HL-60/S4 treated with retinoic acid at 250 ng/mL for 4 days and 3 days (cell line): ENCODE data around the gene PARD3B.
"Not testable (repeated sequence)": the region's sequence is repeated elsewhere in the genome, so short reads cannot be mapped to it uniquely, and the experiment has no call there.

ENCODE experiments used
- in situ Hi-C: fragments of 300-500 bp; cut with MboI; formaldehyde crosslinking; loops from 2 replicates; pipeline ENCODE4 v1.7.0; 2022; ENCODE audit warnings: low sequenced_read_pairs

Gene PARD3B

GRCh38 chr2:204541637-204542036, 3.6 kb upstream of the PARD3B start:
- in situ Hi-C loops = no loop called here

GRCh38 chr2:204542982-204543608, 2.2 kb upstream of the PARD3B start:
- in situ Hi-C loops = no loop called here

DNA sequence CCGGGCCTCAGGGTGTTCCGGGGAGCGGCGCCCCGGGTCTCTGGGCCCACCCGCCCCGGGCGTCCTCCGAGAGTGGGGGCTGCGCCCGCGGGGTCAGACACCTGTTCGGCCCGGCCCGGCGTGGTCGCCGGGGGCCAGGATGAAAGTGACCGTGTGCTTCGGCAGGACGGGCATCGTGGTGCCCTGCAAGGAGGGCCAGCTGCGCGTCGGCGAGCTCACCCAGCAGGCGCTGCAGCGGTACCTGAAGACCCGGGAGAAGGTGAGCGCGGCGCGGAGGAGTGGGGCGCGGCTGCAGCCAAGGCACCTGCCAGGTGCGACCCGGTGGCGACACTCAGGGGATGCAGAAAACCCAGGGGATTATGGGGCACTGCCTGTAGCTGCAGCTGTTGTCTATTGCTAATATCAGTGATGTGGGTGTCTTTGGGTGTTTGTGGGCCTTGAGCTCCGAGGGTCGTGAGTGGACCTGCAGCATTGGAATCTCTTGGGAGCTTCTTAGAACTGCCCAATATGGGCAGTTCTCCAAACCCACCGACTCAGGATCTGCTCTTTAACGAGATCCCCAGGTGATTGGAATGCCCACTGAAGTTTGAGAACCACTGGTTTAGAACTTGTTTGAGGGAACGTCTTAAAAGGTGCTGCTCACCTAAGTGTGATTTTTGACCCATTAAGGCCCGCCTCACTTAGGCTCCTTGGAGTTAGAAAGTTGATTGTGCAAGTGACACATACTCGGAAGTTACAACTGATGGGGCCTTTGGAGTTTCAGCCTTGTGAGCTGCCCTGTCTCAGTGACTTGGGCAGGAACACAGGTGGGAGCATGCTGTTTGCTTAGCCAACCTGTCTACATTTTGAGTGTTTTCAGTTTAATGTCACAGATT, 823 bp downstream of the PARD3B start:
- in situ Hi-C loops = no loop called here

DNA sequence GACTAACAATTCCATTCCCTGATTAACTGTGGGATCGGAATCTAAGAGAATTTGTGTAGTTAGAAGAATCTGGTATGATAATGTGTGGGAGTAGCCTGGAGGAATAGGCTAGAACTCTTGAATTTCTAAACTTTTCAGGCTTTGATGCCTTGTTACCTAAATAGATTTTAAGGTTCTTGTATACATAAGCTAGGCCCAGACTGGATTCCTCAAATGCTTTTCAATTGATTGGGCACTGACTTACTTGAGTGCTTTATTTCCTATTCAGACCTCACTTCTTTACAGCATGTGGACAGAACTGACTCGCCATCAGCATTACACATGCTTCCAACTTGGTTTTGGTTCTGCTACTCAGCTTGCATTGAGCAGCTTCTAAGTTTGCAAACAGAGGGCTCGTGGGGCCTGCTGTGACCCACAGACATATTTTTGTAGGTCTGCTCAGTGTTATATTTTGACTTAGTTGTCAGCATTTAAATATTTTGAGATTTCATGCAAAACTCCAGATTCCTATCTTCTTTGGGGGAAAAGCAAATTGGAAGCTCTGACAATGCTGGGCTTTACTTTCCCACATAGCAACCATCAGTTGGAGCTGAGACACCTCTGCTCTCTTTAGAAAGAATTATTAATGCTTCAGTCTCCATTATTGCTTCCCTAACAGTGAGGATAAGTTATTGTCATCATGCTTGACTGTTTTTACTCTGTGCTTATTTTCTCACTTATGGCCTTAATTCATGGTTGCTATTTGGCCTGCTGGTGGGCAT, 5.7 kb downstream of the PARD3B start:
- in situ Hi-C loops = no loop called here

DNA sequence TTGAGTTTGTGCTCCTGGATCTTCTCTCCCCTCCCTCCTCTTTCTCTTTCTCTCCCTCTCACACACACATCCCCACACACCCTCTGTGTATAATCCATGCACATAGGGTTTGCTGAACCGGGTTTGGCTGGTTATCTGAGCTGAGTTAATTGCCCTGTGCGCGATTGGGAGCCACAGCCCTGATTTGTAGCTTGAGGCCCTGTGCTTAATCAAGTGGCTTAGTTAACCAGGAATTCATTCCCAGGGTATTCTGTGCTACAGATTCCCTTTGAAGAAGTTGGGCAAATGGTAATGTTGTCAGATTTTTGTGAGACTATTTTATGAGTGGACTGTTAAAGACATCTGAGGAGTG, 6.2 kb downstream of the PARD3B start:
- in situ Hi-C loops = no loop called here

DNA sequence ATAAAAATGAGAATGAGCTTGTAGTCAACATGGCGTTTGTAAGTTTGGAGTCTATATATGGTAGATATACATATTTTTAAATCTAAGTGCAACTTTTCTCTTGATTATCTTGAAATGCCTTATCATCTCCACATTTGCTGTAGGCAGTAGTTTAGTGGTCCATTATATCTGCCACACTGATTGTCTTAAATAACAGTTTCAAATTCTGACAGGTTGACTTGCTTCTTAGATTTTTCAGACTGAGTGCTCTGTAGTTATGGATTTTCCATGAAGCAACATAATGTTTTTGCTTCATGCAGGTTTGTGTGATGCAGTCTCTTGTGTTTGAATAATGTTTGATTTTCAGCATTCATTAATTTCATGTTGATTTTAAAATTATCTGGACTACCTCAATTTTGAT, 12.3 kb downstream of the PARD3B start:
- in situ Hi-C loops = no loop called here

- in situ Hi-C loops = not testable (repeated sequence)
Observed at GRCh38 chr2:204559358-204559757, 14.1 kb downstream of the PARD3B start.

GRCh38 chr2:204560902-204561301, 15.6 kb downstream of the PARD3B start:
- in situ Hi-C loops = no loop called here

GRCh38 chr2:204561771-204562170, 16.5 kb downstream of the PARD3B start:
- in situ Hi-C loops = no loop called here

- in situ Hi-C loops = no loop called here
Observed at GRCh38 chr2:204566439-204566838, 21.2 kb downstream of the PARD3B start.

- in situ Hi-C loops = no loop called here
Observed at GRCh38 chr2:204570421-204570820, 25.1 kb downstream of the PARD3B start.

DNA sequence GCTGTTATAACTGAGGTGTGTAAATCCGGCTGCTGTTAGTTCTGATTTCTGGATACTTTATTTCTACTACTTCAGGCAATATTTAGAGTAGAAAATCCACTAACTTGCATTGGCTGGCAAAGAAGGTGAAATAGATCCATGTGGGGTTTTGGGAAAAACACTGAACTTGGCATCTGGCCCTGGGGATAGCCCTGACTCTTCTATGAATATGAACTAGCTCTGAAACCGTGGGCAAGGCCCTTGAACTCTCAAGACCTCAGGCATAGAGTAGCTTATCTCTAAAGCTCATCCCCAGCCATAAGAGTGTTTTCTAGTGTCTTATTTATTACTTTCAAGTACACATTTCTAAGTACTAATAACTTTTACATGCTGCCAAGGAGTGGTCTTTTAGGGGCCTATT, 25.8 kb downstream of the PARD3B start:
- in situ Hi-C loops = no loop called here

DNA sequence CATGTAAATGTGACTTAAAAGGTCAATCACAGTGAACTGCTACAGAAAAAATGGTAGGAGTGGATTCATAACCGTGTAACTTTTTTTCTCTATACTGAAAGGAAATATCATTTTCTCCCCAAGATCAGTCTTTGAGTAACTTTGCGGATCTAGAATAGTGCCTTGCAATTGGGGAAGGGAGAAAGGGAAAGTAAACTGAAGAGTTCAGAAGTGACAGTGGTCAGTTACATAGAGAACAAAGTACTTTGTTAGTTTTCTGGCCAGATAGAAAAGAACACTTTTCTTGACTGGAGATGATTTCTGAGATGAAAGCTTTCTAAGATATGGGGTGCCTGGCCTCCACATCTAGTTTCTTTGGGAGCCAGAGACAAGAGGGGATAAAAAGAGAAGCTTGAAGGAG, 26.6 kb downstream of the PARD3B start:
- in situ Hi-C loops = no loop called here

DNA sequence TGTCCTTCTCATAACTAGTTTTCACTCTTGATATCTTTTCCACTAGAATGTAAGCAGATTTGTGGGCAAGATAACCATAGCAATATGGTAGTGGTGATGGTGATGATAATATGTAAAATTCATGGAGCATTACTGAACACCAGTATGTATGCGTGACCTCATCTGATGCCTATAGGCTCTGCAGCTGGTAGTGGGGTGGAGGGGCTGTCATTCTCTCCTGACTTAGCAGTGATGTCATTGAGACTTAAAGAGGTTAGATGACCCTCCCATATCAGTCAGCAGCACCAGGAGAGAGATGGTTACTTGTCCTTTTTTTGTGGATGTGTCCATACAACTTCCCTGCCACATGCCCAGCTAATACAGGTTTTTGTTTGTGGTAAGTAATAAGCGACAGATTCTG, 27.9 kb downstream of the PARD3B start:
- in situ Hi-C loops = no loop called here

GRCh38 chr2:204574486-204574885, 29.2 kb downstream of the PARD3B start:
- in situ Hi-C loops = no loop called here

DNA sequence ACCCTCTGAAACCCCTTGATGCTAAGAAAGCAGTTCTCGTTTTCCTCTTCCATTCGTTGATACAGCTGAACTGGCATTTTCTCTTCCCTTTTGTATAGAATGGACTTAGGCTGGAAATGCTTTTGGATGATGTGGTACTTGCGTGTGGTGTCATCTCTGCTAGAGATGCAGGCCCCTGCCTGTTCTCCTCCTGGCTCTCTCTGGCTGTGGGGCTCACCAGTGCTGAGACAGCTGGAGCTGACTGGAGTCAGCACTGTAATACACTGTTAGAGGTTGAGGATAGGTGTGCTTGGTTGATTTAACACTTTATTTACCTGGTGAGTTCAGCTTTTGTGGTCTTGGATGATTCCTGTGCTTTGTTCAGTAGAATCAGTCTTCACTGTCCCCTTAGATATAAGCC, 30.2 kb downstream of the PARD3B start:
- in situ Hi-C loops = no loop called here

GRCh38 chr2:204576362-204576979, 31.2 kb downstream of the PARD3B start:
- in situ Hi-C loops = no loop called here

DNA sequence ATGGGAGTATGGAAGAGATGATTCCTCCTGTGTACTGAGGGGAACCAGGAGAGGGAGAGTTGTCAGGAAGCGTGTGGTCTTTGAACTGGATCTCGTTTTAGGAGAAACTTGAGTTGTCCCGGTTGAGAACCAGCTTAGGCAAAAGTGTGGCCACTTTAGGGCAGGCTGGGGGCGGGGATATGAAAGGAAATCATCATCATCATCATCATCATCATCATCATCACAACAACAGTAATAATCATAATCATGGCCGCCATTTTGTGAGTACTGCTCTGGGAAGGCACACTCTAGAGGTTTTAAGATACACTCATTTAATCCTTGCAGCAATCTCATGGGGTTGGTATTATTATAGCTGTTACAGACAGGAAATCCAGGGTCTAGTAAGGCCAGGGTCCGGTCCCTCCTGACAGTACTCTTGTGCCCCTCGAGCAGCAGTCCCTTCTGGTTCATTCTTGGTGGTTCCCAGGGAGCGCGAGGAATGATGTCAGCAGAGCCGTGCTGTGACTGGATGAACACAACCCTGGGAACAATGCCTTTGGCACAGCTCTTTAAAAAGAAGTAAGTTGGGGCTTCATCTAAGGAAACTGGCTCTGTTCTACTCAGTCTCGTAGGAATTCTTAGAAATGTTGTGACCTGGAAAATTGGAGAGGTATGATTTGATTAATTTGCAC, 33.8 kb downstream of the PARD3B start:
- in situ Hi-C loops = no loop called here

GRCh38 chr2:204581946-204582345, 36.7 kb downstream of the PARD3B start:
- in situ Hi-C loops = no loop called here

GRCh38 chr2:204583773-204584172, 38.5 kb downstream of the PARD3B start:
- in situ Hi-C loops = no loop called here

DNA sequence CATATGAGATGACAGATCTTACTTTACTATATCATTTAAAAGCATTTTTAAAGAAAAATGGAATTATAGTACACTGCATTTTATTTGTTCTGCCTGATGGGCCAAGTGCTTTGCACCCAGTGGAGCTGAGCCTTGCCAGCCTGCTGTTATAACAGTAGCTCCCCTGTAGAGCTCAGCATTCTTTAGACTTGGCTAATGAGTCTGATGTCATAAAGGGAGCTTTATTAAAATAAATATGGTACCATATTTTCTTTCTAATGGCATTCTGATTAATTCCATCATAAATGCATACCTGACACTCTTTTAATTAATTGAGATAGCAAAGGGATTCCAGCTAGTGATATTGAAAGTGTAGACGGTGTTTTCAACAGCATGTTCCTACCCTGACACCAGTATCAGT, 40.7 kb downstream of the PARD3B start:
- in situ Hi-C loops = no loop called here
